SK-N-SH treated with all-trans-retinoic acid at 6 μM for 48 hours (cell line): Measurements from ENCODE around the gene PIK3R3.

Experiments used
- ARNTL ChIP-seq: fragments of 450-650 bp; formaldehyde crosslinking; IDR thresholded peaks from 2 replicates; pipeline ENCODE4 v1.5.0; 2020; ENCODE audit warnings: low read depth, mild to moderate bottlenecking, moderate library complexity, borderline replicate concordance
- CREB5 ChIP-seq: fragments of 250-450 bp; sonication (Bioruptor Pico); IDR thresholded peaks from 2 replicates; pipeline ENCODE4 v1.5.1; 2020; ENCODE audit warnings: low read depth, mild to moderate bottlenecking, moderate library complexity
- PATZ1 ChIP-seq: fragments of 250-450 bp; sonication (Bioruptor Pico); IDR thresholded peaks from 2 replicates; pipeline ENCODE4 v1.8.0; 2020; ENCODE audit warnings: mild to moderate bottlenecking, moderate library complexity, borderline replicate concordance
- ZFP3 ChIP-seq: fragments of 250-450 bp; sonication (Bioruptor Pico); IDR thresholded peaks from 2 replicates; pipeline ENCODE4 v1.5.0; 2020; ENCODE audit warnings: mild to moderate bottlenecking, moderate library complexity
- ZFP30 ChIP-seq: fragments of 450-650 bp; formaldehyde crosslinking; IDR thresholded peaks from 2 replicates; pipeline ENCODE4 v1.5.0; 2022; ENCODE audit warnings: mild to moderate bottlenecking, moderate library complexity
- ZNF565 ChIP-seq: fragments of 450-650 bp; formaldehyde crosslinking; conservative IDR thresholded peaks from 2 replicates; pipeline ENCODE4 v1.5.0; 2020; ENCODE audit warnings: low read depth, mild to moderate bottlenecking, moderate library complexity
- ZNF70 ChIP-seq: fragments of 450-650 bp; formaldehyde crosslinking; IDR thresholded peaks from 2 replicates; pipeline ENCODE4 v1.5.0; 2020; ENCODE audit warnings: mild to moderate bottlenecking, moderate library complexity

- no peak for TF ChIP-seq CREB5 (CRISPR knock-in tag)
- no peak for TF ChIP-seq ZNF70 (CRISPR knock-in tag)
- TF ChIP-seq ZFP3 (CRISPR knock-in tag): no peak
- no peak for TF ChIP-seq ZFP30 (CRISPR knock-in tag)
- TF ChIP-seq PATZ1 (CRISPR knock-in tag): no peak
- TF ChIP-seq ARNTL (CRISPR knock-in tag): no peak
- no peak for TF ChIP-seq ZNF565 (CRISPR knock-in tag)
These were observed 37.9 kb downstream of the PIK3R3 start for GRCh38 chr1:46094471-46095005.
